GM12872 (cell line): ENCODE data around the gene PRSS22.

Experiments used
- CTCF ChIP-seq: IDR thresholded peaks from 3 replicates; pipeline ENCODE4 v1.5.1; 2011; ENCODE audit warnings: low read depth, mild to moderate bottlenecking, low read length, moderate library complexity; ENCODE audit not compliant: insufficient read depth

PRSS22 gene

GRCh38 chr16:2874912-2875362 is 17.0 kb upstream of the PRSS22 start:
- TF ChIP-seq CTCF, result peak; percentile 89

GRCh38 chr16:2874032-2874911 is 16.3 kb upstream of the PRSS22 start:
- TF ChIP-seq CTCF, result no peak

GRCh38 chr16:2871926-2872325 is 14.0 kb upstream of the PRSS22 start:
- TF ChIP-seq CTCF, result no peak

GRCh38 chr16:2867987-2868789 is 10.2 kb upstream of the PRSS22 start:
- TF ChIP-seq CTCF, result peak; percentile 94

GRCh38 chr16:2867661-2867986 is 9.7 kb upstream of the PRSS22 start:
- TF ChIP-seq CTCF, result no peak

- TF ChIP-seq CTCF, result no peak
Observed at GRCh38 chr16:2866431-2866830, 8.5 kb upstream of the PRSS22 start.

GRCh38 chr16:2865651-2866050 is 7.7 kb upstream of the PRSS22 start:
- no peak for TF ChIP-seq CTCF
